HL-60/S4 treated with phorbol 12-myristate 13-acetate at 8.2 ng/mL for 4 days and 3 days (cell line): ENCODE measurements around the gene PTPRG.
"Not testable (repeated sequence)": the region's sequence is repeated elsewhere in the genome, so short reads cannot be mapped to it uniquely, and the experiment has no call there.

Experiments used
- in situ Hi-C: fragments of 300-500 bp; cut with MboI; formaldehyde crosslinking; loops from 2 replicates; pipeline ENCODE4 v1.15.0; 2022; ENCODE audit warnings: low sequenced_read_pairs

PTPRG gene

DNA sequence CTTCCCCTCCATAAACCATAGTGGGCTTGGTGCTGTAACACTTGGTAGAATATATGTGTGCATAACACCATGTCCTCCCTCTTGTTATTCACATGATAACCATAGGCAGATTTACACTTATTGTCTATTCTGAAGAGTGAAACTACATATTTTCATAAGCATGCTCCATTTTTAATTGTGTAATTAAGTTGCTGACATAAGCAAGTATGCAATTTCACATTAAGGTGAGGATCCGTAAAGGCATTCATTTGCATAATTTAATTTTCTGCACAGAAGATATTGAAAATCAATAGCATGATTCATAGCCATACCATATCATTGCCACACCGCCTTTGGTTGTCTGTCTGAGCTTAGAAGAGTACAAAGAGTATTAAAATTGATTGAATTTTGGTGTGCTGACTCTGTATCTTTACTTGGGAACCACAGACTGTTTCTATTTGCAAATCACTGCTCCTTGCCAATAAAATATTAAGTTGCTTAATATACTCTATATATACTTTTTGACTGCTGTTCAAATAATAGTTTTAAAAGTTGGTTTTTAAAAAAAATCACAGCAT is 182.4 kb downstream of the PTPRG start:
- in situ Hi-C loops = no loop called here

DNA sequence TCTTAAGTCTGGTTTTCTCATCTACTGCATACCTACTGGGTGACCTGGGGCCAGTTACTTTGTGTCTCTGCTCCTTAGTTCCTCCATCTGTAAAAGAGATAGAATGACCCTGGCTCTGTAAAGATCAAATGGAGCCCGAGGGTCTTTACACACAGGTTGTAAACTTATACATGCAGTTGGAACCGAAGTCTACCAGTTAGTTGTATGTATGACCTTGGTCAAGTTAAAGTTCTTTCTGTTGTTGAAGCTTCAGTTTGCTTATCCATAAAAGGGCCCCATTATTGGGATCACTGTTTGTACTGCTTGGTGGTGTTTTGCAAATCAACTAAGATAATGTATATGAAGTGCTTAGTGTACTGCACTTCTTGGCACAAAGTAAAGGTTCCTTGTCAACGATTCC is 186.9 kb downstream of the PTPRG start:
- in situ Hi-C loops = no loop called here

DNA sequence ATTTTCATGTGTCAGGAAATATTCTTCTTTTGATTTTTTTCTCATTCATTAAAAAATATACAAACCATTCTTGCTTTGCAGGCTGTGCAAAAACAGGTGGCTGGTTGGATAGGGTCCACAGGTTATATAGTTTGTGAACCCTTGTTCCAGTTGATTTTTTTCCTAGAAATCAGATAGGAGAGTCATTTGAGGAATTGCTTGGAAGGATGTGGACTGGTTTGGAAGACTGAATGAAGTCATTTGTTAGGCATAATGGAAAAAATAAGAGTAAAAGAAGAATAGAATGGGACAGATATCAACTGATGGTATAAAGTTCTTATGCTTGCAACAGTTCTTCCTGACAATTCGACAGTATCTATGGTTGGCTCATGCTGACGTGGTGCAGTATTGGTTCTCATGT is 189.4 kb downstream of the PTPRG start:
- in situ Hi-C loops = no loop called here

DNA sequence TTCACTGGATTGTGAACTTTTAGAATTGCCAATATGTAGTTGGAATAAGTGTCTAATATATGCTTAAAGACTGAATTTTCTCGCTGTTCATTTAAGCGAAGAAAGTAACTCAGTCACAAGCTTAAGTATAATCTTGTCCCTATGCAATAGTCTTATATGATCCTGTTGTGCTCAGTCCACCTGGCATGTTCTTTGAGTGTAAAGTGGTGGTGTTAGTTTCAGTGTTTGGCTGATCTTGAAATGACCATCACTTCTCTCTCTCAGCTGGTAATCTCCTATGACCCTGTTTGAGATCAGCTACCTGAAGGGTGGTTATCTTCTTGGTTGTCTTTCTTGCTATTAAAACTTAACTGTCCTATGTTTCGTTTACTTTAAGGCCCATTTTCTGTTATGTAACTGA is 197.5 kb downstream of the PTPRG start:
- in situ Hi-C loops = no loop called here

DNA sequence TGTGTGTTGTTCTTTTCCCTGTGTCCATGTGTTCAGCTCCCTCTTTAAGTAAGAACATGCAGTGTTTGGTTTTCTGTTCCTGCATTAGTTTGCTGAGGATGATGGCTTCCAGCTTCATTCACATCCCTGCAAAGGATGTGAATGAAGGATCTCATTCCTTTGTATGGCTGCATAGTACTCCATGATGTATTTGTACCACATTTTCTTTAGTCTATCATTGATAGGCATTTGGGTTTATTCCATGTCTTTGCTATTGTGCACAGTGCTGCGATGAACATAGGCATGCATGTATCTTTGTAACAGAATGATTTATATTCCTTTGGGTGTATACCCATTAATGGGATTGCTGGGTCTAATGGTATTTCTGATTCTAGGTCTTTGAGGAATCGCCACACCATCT is 199.4 kb downstream of the PTPRG start:
- in situ Hi-C loops = not testable (repeated sequence)

DNA sequence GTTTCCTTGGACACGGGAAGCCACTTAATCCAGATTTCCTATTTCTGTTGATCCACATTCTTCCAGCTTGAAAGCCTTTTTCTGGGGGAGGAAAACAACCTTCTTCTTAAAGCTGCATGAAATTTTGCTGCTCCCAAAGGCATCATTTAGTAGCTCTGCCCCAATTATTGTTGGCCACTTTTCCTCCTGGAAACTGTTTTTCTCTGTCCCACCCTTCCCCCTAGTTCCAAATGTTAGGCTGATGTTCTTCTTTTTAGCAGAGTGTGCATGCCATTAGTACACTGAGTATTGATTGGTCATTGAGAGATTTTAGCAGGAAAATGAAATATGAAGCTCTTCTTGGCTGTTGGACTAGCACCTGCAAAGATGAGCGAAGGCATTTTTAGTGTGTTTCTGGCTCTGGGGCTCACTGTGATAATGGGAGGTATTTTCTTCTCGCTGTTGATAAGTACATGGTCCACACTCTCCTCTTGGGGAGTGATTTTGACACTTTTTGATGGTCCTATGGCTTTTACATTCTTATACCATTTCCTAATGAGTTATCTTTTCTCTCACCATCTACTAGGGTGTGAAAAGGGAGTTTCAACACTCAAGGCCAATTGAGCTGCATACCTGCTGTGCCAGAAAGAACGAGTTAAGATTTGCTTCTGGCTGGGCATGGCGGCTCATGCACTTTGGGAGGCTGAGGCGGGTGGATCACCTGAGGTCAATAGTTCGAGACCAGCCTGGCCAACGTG is 200.5 kb downstream of the PTPRG start:
- in situ Hi-C loops = no loop called here

DNA sequence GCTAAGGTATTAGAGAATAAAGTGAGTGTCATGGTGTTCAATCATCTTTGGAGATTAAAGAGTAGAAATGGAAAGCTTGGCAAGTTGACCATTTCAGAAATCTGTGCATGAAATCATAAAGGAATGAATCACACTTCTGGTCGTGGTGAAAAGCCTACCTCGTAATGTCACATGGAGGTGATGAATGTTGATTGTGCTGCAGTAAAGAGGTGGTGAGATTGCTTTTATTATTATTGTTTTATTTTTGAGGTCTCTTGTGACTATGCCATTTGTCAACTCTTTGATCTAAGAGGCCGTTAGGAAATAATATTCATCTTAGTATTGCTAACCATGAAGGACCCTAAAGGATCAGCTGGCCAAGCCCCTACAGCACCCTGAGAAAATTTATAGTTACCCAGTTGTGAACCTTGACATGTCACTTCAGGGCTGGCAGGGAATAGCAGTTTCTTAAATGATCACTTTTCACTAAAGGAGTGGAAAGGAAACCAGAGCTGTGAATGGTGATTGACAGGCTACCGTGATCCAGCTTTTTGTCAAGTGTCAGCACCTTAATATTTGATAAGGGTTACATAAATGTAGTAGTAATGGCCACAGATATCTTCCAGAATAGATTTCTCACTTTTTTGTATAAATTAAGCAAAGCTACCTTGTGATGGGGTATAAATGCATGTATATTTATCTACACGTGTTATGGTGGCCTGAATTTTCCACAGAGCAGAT is 203.9 kb downstream of the PTPRG start:
- in situ Hi-C loops = no loop called here

DNA sequence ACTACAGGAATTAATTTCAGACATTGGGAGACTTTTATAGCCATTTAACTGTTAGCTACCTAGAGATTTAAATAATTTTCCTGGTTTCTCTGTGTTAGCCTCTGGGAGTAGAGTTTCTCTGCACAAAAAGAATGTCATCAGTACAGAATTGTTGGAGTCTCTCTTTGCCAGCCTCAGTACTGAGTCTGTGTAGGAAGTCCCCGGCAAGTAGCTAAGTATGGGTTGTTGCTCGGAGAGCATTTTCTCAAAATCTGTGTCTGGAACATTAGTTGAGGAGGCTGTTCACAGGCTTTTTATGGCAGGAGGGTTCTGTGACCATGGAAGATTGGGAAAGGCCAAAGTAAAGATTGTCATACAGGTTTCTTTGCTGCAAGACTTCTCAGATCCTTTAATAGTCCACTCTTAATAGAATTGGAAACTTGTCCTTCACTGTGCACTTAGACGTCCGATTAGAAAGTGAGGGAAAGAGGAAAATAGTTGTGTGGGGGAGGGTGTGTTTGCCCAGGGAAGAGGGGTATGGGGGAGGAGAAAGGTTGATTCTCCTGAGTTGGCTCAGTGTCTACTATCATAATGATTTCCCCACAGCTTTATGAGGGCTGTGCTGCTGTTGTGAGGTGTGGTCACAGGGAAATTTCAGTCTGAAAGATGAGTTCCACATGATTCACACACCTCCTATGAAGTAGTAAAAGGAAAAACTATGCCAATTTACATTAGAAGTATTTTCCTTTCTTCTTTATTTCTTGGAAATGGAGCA is 207.1 kb downstream of the PTPRG start:
- in situ Hi-C loops = no loop called here

DNA sequence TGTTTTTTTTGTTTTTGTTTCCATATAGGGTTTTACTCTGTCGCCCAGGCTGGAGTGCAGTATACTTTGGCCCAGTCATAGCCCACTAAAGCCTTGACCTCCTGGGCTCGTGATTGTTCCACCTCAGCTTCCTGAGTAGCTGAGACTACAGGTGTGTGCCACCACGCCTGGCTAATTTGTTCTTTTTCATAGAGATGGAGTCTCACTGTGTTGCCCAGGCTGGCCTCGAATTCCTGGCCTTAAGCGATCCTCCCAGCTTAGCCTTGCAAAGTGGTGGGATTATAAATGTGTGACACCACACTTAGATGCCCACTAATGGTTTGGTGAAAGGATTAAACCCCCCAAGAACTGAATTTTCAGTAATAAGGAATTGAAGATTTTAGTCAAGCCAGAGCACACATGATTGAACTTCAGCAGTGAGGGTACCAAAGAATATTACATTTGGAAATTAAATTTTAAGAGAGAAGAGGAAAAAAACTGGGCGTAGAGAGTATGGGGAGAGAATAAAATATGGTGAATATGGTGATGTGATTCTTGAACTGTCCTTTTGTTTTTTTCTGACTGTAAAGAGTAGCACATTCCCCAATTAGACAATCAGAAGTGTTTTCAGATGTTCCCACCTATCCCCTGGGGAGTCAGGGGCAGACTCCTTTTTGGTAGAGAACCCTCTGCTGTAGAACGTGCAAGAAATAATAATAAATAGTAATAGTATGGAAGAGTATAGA is 208.1 kb downstream of the PTPRG start:
- in situ Hi-C loops = no loop called here

DNA sequence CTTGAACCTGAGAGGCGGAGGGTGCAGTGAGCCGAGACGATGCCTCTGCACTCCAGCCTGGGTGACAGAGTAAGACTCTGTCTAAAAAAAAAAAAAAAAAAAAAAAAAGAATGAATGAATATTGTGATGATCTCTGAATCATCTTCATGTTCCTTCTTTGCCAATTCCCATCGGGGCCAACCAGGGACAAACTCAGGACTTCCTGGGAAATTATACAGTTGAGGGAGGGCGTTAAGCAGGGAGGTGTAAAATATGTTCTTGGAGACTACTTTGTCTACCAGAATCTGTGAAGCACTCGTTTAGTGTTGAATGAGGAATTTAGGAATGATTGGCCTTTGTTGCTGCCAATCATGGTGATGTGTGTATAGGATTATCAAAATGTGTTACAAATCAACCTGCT is 210.6 kb downstream of the PTPRG start:
- in situ Hi-C loops = no loop called here

DNA sequence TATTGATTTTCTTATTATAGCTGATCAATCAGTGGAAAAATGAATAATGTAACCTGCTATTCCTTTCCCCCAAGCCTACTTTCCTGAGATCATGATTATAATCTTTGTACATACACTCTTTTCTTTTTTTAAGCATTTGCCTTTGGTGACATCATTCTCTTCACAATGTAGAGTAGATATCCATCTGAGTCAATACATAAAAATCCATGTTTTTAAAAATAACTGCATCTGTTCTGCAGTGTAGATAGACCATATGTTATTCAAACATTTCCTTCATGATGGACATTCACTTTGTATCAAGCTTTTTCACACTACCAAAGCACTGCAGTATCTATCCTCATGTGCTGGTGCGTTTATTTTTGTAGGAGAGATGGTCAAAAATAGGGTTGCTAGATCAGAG is 211.1 kb downstream of the PTPRG start:
- in situ Hi-C loops = no loop called here

DNA sequence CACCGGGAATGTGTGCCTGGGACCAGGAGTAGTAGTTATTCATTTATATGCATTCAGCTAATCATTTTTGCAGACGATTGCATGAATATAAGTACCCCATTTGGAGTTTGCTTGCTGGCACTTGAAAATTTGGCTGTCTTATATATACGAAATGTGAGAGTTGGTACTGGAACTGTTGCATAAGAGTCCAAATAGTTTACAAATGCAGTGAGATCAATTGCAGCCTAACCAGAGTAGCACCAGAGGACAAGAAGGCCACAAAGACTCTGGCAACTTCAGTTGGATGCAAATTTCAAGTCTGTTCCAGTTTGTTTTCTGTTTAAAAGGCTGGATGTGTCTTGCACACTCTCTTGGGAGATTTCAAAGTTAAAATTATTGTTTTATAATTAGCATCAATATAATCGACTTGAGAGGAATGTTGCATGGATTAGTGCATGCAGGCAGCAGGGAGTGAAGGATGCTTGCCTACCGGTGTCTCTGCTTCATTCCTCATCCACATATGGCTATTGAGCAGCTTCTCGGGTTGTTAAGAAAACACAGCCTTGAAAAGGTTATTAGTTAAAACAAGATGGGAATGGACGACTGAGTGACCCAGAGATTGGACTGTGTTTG is 213.0 kb downstream of the PTPRG start:
- in situ Hi-C loops = no loop called here

DNA sequence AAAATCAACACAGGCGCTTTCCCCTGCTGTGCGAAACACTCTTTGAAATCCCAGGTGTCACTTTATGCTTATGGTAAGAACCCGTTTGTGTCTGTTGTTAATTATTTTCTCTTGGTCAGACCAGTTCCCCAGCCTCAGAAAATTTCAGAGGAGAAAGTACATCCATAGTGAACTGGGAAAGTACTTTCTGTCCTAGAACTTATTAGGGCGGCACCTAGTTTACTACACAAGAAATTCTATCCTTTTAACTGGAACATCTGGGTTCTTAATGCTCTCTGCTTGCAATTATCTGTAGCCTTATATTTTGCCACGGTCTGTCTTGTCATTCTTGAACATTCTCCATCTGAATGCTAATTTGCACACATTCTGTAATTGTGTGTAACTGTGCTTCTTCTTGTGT is 215.0 kb downstream of the PTPRG start:
- in situ Hi-C loops = no loop called here

DNA sequence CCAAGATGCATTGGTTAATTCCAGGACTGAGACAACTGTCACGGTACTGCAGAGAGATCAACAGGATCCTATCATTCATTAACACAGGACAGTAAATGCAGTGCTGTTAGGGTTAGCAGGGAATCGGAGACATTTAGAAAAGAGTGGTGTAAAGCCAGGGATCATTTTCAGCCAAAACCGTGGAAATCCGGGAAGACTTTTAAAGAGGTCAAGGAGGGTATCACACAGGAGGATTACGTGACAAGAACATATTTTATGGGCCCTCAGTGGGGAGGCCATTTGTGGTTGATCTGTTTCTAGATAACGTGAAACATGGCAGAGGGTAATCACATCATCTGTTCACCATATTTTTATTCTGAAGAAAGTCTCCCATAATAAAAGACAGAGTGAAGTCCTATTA is 216.1 kb downstream of the PTPRG start:
- in situ Hi-C loops = no loop called here

DNA sequence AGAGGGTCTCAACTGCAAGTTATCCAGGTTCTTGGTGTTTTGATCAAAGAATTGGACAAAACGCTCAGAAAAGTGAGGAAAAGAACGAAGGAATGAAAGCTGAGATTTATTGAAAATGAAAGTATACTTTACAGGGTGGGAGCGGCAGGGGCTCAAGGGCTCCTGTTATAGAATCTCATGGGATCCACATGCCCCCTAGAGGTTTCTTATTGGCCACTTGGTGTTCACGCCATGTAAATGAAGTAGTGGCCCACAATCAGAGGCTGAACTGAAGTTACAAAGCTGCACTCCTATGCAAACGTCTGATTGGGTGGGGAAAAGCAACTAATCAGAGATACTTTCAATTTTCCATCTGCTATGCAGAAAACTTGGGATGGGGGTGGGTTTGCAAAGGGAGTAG is 216.7 kb downstream of the PTPRG start:
- in situ Hi-C loops = no loop called here

DNA sequence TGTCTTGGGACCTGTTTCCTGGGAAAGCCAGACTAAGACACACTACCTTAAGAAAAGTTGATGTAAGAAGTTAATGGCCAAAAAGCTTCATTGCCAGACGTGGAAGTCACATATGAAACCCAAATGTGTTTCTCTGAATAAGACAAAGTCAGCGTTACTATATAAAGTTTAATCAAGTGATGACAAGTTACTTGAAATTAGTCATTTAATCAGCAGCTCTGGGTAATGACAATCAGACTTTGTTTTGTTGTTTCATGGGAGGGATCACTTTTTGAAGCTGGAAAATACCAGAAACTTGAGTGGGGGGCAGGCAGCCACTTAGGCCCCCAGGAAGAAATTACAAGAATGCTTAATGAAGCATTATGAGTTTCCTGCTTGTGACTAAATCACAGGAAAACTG is 218.6 kb downstream of the PTPRG start:
- in situ Hi-C loops = no loop called here

DNA sequence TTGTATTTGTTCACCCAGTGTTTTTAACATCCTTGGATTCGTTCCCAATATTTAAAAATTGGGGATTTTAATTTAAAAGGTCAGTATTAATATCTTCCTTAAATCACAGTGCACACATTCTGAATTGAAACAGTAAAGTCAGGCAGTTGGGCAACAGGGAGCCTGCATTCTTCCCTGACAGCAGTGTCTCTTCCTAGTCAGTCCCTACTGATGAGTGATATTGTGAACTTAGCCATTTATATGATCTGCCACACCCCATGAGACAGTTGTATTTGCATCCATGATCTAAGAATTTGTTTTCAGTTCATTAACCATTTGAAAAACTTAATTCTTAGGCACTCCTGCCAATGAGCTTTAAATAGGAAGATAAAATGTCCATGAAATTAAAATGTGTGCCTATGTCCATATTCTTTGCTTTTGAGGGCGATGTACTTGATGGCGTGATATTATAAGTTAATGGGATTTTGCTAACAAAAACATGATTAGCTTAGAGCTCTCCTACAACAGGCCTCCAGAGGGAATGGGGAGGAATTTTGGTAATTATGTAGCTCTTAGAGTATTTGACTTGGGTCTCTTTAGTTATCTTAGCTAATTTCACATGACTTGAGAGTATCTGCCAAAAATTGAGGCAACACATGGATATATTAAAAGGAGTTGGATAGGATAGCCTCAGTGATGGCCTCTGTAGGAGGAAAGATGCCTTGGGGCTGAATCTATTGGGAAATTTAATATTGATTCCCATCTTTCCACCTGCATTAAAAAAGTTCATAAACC is 219.3 kb downstream of the PTPRG start:
- in situ Hi-C loops = no loop called here

DNA sequence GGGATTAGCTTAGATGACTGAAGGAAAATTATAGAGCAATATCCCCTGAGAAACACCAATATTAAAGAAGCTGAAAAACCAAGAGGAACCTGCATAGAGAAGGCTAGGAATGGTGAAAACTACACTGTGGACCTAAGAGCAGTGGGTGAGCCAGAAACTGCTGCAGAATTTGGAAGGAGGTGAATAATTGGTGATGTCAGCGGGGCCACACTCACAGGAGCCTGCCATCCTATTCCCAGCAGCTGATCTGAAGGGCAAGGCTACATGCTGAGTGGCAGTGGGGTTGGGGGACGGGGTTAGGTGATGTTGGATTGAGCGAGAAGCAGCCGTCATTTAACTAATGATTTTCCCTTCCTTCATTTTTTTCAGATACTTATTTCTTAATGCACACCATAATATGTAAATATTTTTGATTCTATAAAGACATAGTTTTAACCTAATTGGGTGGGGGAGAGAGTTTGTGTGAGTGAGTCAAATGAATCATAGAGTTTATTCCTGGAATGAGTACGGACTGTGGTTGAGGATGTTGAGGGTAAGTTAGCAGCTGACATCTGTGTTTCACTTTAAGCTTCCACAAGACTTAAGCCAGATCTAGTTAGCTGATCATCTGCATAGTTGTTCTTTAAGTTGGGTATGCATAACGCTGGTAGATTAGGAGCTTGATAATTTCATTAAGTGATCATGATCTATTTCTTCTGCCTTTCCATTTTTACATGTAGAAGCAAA is 222.8 kb downstream of the PTPRG start:
- in situ Hi-C loops = no loop called here
